GM23248 (cell line): Measurements from ENCODE around the gene IL18RAP.

Experiments
- EZH2 ChIP-seq: fragments of 200-600 bp; sonication (generic); IDR thresholded peaks from 2 replicates; pipeline ENCODE4 v1.6.1; 2018; ENCODE audit warnings: antibody characterized with exemption, mild to moderate bottlenecking; ENCODE audit not compliant: insufficient read depth, poor library complexity, severe bottlenecking
- EZH2phosphoT487 ChIP-seq: fragments of 200-600 bp; sonication (generic); IDR thresholded peaks from 2 replicates; pipeline ENCODE4 v1.6.1; 2018; ENCODE audit warnings: antibody characterized with exemption, moderate library complexity, mild to moderate bottlenecking, low read depth; ENCODE audit not compliant: insufficient read depth

- TF ChIP-seq EZH2 (no peak), EZH2phosphoT487 (no peak)
Observed at GRCh38 chr2:102386004-102386403, 37.0 kb upstream of the IL18RAP start.
